Cerebellar cortex (tissue), 1 donor: ENCODE data around the gene POLRMT.
"Not testable (repeated sequence)": the region's sequence is repeated elsewhere in the genome, so short reads cannot be mapped to it uniquely, and the experiment has no call there.

Experiments used
- DNase-seq: peaks from one replicate; pipeline ENCODE4 v3.0.0-alpha.2; 2015; ENCODE audit warnings: low spot score

Gene POLRMT

DNA sequence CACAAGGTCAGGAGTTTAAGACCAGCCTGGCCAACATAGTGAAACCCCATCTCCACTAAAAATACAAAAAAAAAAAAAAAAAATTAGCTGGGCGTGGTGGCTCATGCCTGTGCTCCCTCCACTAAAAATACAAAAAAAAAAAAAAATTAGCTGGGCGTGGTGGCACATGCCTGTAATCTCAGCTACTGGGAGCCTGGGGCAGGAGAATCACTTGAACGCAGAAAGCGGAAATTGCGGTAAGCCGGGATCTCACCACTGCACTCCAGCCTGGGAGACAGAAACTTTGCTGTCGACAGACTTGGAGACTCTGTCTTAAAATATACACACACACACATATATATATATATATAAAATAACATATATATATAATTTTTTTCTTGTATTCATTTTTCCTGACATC, 6.8 kb downstream of the POLRMT start:
- not testable (repeated sequence) for DNase-seq

DNA sequence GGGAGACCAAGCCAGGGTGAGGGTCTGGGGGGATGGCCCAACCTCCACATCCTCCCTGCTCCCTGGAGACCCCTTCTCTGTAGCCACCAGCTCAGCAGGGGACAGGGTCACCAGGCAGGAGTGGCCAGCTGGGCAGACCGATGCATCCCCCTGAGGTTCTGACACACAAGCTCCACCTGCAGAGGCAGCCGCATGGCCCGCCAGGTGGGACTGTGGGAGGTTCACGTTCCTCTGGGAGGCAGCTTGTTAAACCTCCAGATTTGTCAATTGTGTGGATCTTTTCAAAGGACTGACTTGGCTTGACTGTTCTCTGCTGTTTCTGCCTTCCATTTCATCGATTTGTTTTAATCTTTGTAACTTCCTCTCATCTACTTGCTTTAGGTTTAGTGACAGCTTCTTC, 8.1 kb downstream of the POLRMT start:
- DNase-seq = no peak

DNA sequence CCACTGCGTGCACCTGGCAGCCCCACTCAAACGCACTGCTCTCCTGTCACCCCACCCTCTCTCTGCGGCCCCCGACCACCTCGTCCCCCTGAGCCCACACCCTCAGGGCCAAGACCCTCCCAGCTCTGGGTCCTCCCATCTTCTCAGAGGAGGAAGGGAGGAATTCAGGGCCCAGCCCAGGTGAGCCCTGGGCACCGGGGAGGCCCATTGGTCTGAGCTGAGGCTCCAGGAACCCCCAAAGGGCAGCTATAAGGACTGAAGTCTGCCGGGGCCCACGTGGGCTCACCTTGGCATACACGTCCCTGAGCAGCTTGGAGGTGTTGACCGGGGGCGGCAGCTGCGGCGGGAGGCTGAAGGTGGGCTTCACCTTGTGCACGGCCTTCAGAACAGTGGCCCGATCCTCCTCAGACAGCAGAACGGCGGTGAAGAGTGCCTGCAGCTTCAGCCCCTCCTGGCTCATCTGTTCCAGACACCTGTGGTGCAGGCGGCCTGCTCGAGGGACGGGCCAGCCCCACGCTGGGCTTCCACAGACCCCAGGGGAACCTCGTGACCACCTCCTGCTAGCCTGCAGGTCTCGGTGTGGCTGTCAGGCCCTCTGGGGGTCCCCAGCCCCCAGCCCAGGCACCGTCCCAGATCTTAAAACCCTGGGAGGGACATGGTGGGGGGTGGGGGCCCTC, 8.8 kb downstream of the POLRMT start:
- no peak for DNase-seq

DNA sequence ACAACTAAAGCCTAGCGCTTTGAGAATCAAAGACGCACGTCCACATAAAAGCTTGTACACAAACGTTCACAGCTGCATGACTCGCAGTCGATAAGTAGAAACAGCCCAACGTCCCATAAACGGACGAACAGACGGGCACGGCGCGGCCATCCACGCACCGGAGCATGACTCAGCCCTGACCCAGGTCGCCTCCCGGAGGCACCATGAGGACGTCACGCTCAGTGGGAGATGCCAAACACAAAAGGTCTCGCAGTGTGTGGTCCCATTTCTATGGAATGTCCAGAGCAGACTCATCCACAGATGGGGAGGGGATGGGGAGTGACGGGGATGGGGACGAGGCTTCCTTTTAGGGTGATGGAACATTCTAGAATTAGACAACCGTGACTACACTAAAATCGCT, 9.4 kb downstream of the POLRMT start:
- no peak for DNase-seq

DNA sequence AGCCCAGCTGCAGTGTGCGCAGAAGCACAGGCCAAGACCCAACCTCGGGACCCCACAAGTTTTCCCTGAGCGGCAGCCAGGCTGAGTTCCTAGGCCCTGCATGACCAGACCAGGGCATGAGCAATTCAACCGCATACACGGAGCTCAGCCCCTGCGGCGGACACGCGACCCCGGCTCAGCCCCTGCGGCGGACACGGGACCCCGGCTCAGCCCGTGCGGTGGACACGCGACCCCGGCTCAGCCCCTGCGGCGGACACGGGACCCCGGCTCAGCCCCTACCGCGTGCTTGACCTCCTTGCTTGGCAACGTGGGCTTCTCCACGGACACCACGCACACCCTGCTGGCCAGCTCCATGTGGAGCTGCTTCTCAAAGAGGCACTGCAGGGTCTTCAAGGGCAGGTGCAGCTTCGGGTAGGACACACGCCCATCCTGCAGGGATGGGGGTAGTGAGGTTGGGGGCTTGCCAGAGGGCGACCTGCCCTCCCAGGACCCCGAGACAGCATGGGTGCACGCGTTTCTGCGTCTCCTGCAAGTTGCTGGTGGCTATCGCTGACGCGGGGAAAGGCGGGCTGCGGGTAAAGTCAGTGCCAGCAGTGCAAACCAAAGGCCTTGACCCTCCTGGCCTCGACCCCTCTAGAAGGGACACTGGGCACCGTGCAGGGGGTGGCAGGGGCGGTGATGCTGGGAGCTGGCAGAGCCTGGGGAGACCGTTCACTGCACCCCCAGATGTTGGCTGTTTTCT, 10.0 kb downstream of the POLRMT start:
- no peak for DNase-seq

DNA sequence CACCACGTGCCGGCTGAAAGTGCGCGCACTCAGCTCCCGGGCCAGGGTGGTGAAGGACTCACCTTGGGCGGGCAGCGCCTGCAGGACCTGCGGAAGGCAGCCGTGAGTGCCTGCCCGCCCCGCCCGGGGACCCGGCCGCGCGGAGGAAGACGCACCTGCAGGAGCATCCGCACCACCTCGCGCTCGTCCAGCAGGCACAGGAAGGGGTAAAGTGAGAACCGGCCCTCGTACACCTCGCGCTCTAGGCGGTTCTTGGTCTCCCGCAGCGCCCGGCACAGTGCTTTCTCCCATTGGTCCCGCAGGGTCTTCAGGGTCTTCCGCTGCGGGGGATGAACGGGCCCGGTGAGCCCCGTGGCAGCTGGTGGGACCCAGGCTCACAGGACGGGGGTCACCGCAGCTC, 10.7 kb downstream of the POLRMT start:
- DNase-seq = no peak

DNA sequence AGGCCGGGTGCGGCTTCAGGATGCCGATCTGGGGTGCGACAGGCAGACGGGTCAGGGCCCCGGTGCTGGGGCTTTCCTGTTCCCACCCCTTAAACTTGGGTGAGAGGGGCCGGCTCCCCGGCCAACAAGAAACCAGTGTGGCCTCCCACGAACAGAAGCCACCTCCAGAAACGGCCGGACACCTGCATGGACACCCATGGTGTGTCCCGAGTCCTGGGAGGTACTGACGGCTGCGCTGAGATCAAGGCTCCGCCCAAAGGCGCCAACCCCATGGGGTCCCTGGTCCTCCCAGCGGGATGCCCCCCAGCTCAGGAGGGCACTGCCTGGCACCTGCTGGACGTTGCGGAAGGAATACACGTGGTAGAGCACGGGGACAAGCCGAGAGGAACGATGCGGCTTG, 11.5 kb downstream of the POLRMT start:
- DNase-seq = no peak

DNA sequence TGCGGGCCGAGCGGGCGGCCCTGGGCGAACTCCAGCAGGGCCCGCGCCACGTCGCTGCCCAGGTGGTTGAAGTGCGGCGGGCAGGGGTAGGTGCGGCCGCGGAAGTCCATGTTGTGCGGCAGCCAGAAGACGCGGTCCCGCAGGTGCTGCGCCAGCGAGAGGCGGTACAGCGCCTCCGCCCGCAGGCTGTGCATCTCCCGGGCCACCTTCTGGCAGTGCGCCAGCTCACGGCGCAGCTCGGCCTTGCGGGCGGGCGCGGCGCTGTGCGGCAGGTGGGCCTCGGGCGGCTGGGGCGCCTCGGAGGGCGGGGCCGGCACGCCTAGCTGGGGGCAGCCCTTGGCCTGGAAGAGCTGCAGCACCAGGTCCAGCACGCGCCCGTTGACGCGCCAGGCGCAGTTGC, 12.1 kb downstream of the POLRMT start:
- not testable (repeated sequence) for DNase-seq

DNA sequence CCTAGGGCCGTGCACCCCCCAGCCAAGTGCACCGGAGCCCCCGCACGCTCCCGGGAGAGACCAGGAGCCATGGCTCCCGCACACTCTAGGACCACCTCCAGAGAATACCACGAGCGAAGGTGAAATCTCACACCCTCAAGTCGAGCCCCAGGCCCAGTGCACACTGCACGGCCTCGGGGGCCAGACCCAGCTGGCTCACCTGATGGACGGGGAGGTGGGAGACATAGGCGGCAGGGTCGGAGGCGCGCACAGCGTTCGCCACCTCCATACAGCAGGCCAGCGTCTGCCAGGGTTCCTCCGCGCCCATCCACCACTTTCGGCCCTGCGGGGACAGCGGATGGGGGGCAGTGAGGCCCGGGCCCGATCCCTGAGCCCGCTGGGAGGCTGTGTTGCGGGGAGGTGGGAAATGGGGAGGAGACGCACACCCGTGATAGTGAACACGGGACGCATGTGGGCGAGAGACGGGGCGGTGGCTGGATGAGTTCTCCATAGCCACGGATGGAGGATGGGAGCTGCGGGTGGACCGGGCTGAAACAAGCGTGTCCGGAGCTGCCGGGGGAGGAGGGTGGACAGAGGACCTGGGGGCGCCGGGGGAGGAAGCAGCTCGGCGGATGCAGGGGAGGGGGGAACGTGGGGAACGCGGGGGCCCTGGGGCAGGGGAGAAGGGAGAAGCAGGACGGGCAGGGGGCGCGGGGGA, 13.0 kb downstream of the POLRMT start:
- DNase-seq = no peak

DNA sequence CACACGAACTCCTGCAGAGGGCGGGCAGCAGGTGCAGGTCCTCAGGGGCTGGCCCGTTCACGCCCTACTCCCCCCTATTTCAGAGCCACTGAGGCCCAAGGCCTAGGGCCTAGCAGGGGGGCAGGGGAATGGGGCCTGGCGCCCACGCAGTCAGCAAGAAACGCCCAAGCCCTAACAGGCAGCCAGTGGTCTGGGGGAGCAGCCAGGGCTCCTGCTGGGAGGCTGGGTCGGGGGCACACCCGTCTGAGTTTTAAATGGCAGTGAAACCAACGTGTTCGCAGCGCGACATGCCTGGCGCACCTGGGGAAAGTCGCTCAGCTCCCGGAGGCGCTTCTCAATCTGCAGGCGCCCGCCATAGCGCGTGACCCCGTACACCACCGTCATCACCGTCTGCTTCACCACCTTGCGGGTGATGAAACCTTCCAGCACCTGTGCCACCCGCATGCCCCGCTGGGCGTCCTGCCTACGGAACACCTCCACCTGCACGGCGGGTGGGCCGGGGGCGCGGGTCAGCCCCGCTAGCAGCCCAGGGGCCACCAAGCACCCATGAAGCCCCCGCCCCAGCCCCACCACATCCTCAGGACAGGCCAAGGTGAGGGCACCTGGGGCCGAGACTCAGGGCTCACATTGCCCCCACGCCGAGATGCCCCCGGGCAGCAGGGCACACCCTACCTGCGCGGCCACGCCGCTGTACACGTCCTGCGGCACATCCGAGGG, 13.9 kb downstream of the POLRMT start:
- no peak for DNase-seq

DNA sequence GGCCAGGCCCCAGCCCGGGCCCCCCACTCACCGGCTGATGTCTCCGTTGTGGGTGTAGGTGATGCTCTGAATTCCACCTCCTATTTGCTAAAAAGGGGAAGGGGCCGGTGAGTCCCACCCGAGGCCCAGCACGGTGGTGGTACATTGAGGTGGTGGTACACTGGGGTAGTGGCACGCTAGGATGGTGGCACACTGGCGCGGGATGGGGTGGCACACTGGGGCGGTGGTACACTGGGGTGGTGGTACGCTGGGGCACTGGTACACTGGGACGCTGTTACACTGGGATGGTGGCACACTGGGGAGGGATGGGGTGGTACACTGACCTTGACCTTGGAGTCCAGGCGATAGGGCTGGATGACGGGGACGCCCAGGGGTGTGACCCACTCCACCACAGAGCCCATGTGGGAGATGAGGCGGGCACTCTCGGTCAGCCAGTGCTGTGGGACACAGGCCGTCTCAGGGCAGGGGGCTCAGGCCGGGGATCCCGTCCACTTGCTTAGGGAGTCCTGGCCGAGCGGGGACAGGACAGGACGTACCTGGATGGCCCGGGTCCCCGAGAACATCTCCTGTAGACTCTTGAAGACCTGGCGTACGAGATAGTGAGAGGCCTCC, 14.6 kb downstream of the POLRMT start:
- no peak for DNase-seq

DNA sequence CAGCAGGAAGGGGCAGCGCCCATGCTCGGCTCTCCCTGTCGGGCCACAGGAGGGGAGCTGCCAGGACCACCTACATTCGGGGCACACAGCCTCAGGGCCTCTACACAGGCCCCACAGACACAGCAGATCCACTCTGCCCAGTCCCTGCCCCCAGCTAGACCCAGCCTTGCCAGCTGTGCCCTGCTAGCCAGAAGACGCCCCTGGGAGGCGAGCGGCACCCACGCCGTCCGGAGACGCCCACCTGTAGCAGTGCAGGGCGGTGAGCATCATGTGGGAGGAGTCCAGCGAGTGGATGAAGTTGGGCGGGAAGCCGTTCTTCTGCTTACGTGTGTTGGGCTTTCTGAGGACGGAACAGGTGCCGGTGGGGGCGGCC, 15.1 kb downstream of the POLRMT start:
- no peak for DNase-seq

DNA sequence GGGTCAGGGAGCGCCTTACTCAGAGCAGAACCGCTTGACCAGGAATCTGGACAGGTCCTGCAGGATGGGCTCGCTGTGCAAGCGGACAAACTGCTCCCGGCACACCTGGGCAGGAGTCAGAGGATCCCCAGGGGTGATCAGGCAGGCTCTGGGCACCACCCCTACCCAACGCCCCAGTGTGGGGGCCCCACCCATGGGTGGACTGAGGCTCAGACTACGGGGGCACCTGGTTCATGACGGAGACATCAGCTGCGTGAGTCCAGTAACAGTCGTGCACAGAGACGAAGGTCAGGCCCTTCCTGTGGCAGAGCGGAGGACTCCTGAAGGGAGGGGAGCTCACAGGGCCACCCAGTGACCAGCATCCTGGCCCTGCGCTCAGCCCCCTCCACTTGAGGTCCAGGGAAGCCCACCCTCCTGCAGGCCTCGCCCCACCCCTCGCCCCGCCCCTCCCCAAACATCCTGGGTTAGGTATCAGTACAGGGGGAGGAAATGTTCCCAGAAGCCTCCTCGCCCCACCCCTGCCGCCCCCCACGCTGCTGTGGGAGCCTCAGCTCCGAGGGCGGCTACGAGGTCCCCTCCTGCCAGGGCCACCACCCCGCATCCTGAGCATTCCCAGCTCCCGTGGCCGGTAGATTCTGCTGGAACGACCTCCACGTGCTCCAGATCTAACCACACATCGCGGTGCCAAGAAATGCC, 15.6 kb downstream of the POLRMT start:
- no peak for DNase-seq

DNA sequence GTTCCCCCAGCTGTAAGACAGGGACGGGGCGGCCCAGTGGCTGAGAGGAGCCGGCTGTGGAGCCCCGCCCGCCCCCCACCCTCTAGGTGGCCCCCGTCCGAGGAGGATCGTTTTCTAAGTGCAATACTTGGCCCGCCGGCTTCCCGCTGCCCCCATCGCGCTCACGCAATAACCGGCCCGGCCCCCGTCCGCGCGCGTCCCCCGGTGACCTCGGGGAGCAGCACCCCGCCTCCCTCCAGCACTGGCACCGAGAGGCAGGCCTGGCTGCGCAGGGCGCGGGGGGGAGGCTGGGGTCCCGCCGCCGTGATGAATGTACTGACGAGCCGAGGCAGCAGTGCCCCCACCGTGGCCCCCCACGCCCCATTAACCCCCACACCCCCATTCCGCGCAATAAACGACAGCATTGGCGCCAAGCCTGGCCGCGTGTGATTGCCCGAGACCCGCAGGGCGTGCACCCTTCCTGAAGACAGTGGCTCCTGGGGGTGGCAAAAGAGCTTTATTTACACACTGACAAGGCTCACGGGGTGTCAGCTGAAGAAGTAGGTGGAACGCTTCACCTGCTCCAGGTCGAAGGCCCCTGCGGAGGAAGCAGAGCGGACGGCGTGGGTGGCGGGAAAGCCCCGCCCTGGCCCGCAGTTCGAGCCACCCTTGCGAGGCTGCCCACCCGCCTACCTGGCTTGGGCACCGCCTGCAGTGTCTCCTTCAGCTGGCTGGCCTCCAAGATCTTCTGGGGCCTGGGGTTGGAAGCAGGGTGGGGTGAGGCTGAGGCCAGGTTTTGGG, 16.4 kb downstream of the POLRMT start:
- no peak for DNase-seq

DNA sequence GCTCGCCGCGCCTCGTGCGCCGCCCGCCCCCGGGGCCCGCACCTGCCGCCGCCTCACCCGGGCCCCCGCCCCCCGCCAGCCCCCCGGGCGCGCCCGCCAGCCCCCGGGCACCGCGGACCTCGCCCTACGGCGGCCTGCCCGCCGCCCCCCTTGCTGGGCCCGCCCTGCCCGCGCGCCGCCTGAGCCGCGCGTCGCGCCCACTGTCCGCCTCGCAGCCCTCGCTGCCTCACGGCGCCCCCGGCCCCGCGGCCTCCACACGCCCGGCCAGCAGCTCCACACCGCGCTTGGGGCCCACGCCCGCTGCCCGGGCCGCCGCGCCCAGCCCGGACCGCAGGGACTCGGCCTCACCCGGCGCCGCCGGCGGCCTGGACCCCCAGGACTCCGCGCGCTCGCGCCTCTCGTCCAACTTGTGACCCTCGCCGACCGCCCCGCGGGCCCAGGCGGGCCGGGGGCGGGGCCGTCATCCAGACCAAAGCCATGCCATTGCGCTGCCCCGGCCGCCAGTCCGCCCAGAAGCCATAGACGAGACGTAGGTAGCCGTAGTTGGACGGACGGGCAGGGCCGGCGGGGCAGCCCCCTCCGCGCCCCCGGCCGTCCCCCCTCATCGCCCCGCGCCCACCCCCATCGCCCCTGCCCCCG, 17.2 kb downstream of the POLRMT start:
- DNase-seq = no peak

DNA sequence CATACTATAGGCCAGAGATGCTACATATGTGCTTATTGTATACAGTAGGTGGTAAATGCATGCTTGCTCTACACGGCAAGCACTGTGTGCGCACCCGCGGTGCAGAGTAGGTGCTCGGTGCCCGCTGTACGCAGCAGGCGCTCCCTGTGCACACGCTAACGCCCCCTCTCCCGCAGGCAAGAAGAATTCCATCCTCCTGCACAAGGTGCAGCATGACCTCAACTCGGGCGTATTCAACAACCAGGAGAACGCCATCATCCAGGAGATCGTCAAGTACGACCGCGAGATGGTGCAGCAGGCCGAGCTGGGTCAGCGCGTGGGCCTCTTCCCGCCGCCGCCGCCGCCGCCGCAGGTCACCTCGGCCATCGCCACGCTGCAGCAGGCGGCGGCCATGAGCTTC, 17.7 kb downstream of the POLRMT start:
- DNase-seq = no peak

DNA sequence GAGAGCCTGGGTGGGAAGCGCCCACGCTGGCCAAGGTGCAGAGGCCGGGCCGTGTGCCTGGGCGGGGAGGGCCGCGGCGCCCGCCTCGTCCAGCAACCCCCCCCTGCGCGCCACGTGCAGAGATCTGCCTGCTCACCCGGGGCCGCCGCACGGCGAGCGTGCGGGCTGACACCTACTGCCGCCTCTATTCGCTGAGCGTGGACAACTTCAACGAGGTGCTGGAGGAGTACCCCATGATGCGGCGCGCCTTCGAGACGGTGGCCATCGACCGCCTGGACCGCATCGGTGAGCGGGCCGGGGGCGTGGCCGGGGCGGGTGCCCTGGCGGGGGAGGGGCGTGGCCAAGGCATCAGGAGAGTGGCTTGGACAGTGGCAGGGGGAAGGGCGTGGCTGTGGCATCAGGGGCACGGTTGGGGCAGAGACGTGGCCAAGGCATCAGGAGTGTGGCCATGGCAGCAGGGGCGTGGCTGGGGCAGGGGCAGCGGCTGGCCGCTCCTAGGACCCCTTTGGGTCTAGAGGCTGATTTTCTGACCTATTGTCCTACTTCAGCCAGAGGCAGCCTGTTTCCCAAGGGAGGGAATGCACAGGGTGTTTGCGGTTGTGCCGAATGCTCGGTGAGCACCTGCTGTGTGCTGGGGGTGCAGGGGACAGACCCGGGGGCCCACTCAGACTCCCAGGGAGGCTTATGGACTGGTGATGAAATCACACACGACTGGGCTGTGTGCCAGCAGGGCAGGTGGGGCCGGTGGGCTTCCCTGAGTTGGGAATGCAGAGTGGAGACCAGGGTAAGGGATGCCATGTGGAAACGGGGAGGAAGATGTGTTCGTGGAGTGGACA, 19.4 kb downstream of the POLRMT start:
- no peak for DNase-seq

DNA sequence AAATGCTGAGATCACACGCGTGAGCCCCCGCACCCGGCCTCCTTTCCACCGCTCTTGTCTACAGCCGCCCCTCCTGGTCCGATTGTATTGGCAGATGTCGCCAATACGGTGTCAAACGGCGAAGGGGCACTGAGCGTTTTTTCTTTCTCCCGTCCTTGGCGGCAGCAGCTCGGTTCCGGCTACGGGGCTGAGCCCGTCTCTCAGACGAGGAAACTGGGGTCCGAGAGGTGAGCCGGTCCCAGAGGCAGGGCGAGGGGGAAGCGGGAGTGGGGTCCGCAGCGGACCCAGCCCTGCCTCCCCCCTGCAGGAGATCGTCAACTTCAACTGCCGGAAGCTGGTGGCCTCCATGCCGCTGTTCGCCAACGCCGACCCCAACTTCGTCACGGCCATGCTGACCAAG, 20.4 kb downstream of the POLRMT start:
- no peak for DNase-seq

DNA sequence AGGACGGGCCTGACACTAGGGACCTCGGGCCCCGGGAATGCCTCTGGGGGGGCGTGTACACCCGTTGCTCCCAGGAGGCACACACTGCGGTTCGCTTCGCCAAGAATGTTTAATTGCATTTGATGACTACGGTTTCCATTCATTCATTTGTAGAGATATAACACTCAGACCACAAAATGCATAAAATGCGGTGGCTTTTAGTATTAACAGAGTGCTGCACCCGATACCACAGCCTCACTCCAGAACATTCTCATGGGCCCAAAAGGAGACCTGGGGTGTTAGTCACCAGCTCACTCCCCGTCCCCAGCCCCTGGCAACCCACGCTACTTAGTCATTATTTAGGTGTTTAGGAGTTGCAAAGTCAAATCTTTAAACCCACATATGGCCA, 21.9 kb downstream of the POLRMT start:
- no peak for DNase-seq
